Breast epithelium (tissue), 3 donors: ENCODE measurements around the gene SLC16A7.

Experiments
- CTCF ChIP-seq, 3 donors: fragments of 450-650 bp; IDR thresholded peaks; one replicate each; pipeline ENCODE4 v1.5.1; 2016 to 2017; ENCODE audit warnings: antibody characterized with exemption in 3 of 3, mild to moderate bottlenecking in 3 of 3, moderate library complexity in 3 of 3
- POLR2AphosphoS5 ChIP-seq, 3 donors: sonication (generic); formaldehyde crosslinking; IDR thresholded peaks; one replicate each; pipeline ENCODE4 v1.6.1; 2017; ENCODE audit warnings: antibody characterized with exemption in 3 of 3

- TF ChIP-seq CTCF (IDR thresholded peaks at IDR 0.05) (no peak), POLR2AphosphoS5 (IDR thresholded peaks at IDR 0.05) (no peak)
Observed at GRCh38 chr12:59646636-59647035, 50.8 kb downstream of the SLC16A7 start.
